Measurements from ENCODE around the gene ZBTB38. TPM values are rescaled to one million over a fixed set of nuclear protein-coding genes. Genes with fewer than 3 reads are reported as not detected.

Gene ZBTB38
- total and polyA plus RNA-seq, 2 experiments from 2014 or later: 8.7 to 11.5 TPM

GRCh38 chr3:141360888-141361598, 7.3 kb upstream of the ZBTB38 start:
- Mint-ChIP-seq H3K4me3 (no peak overlapping the region), H3K9me3 (peaks cover 12% of the 10 kb centered on the region), H3K27ac (no peak overlapping the region), H3K36me3 (ENCODE audit: low read depth) (peaks cover 8% of the 10 kb centered on the region; the same call in 2 of the 3 replicates), H3K4me1 (peaks cover 6% of the 10 kb centered on the region), H3K27me3 (ENCODE audit: insufficient read depth, low read depth, poor library complexity) (no peaks in the 10 kb centered on the region)
- H3K4me2 ChIP-seq: no peak overlapping the region; the same call in 1 of the 2 replicates
- no peak overlapping the region for H3K4me3 ChIP-seq
- H3K36me3 ChIP-seq (ENCODE audit: insufficient read depth): no peaks in the 10 kb centered on the region; the same call in 1 of the 2 replicates
- H3K27ac ChIP-seq (ENCODE audit: low read depth): no peak overlapping the region
- H4K20me1 ChIP-seq (replicated peaks; ENCODE audit: insufficient read depth): no peaks in the 10 kb centered on the region
- TF ChIP-seq, protein P1, sequence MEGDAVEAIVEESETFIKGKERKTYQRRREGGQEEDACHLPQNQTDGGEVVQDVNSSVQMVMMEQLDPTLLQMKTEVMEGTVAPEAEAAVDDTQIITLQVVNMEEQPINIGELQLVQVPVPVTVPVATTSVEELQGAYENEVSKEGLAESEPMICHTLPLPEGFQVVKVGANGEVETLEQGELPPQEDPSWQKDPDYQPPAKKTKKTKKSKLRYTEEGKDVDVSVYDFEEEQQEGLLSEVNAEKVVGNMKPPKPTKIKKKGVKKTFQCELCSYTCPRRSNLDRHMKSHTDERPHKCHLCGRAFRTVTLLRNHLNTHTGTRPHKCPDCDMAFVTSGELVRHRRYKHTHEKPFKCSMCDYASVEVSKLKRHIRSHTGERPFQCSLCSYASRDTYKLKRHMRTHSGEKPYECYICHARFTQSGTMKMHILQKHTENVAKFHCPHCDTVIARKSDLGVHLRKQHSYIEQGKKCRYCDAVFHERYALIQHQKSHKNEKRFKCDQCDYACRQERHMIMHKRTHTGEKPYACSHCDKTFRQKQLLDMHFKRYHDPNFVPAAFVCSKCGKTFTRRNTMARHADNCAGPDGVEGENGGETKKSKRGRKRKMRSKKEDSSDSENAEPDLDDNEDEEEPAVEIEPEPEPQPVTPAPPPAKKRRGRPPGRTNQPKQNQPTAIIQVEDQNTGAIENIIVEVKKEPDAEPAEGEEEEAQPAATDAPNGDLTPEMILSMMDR (conservative IDR thresholded peaks at IDR 0.05; ENCODE audit: low read depth in 2 of 2): peak; percentile 82 to 85
- no peak for TF ChIP-seq ZNF331 (CRISPR knock-in tag; IDR thresholded peaks at IDR 0.05; ENCODE audit: low read depth)
- H2AFZ ChIP-seq: peak overlapping the region; percentile 24
- H3K4me1 ChIP-seq (ENCODE audit: insufficient read depth): peaks cover 9% of the 10 kb centered on the region; the same call in 1 of the 2 replicates
- no peaks in the 10 kb centered on the region for H3F3A ChIP-seq (replicated peaks; ENCODE audit: low read depth)
- DNase-seq (ENCODE audit: low spot score) (peak; percentile 78), ATAC-seq (peak; percentile 80)
- H3K79me2 ChIP-seq (replicated peaks; ENCODE audit: insufficient read depth): no peaks in the 10 kb centered on the region
- H3K9me2 ChIP-seq (ENCODE audit: insufficient read depth): no peaks in the 10 kb centered on the region
- H3K27me3 ChIP-seq (ENCODE audit: insufficient read depth): no peaks in the 10 kb centered on the region

DNA sequence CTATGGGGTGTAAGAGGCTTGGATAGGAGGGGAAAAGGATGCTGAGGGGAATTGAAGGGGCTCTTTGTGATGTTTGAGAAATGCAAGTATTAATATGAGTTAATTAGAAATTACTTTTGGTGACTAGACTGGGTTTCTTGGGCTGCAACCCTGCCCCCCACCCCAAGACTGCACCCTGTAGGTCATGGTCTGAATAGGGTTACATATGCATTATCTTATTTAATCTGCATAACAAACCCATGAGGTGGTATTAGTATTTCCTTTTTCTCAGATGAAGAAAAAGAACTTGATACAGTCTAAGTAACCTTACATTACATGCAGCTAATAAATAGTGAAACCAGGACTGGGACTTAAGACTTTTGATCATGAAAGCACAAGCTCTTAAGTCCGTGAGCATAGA, 5.6 kb upstream of the ZBTB38 start:
- TF ChIP-seq JUNB (IDR thresholded peaks at IDR 0.05; ENCODE audit: unreplicated experiment) (no peak), POLR2AphosphoS5 (IDR thresholded peaks at IDR 0.05; ENCODE audit: low read depth) (no peak), ZNF462 (CRISPR knock-in tag; IDR thresholded peaks at IDR 0.05) (no peak), CREB1 (CRISPR knock-in tag; IDR thresholded peaks at IDR 0.05; ENCODE audit: low read depth) (no peak), EZH2phosphoT487 (IDR thresholded peaks at IDR 0.05; ENCODE audit: unreplicated experiment) (no peak), NANOG (IDR thresholded peaks at IDR 0.05; ENCODE audit: borderline replicate concordance) (no peak)
- Histone ChIP-seq H3K4me2 (no peak overlapping the region), H3K27ac (ENCODE audit: low read depth) (no peak overlapping the region), H3K79me2 (replicated peaks; ENCODE audit: insufficient read depth) (no peaks in the 10 kb centered on the region), H3F3A (replicated peaks; ENCODE audit: low read depth) (no peaks in the 10 kb centered on the region), H3K9me2 (ENCODE audit: insufficient read depth) (peaks cover 3% of the 10 kb centered on the region; the same call in 1 of the 2 replicates), H4K20me1 (replicated peaks; ENCODE audit: insufficient read depth) (no peaks in the 10 kb centered on the region), H3K4me1 (ENCODE audit: insufficient read depth) (peaks cover 13% of the 10 kb centered on the region), H3K36me3 (ENCODE audit: insufficient read depth) (no peaks in the 10 kb centered on the region; the same call in 1 of the 2 replicates), H2AFZ (no peak overlapping the region), H3K4me3 (no peak overlapping the region), H3K27me3 (ENCODE audit: insufficient read depth) (no peaks in the 10 kb centered on the region)
- Mint-ChIP-seq H3K27ac (no peak overlapping the region), H3K4me3 (no peak overlapping the region), H3K36me3 (ENCODE audit: low read depth) (peaks cover 8% of the 10 kb centered on the region; the same call in 2 of the 3 replicates), H3K9me3 (peaks cover 12% of the 10 kb centered on the region), H3K27me3 (ENCODE audit: insufficient read depth, low read depth, poor library complexity) (no peaks in the 10 kb centered on the region), H3K4me1 (peaks cover 7% of the 10 kb centered on the region)
- DNase-seq (ENCODE audit: low spot score): no peak
- no peak for ATAC-seq

Data from GM23338 (cell line).